Measurements from ENCODE around the gene UNC79.
"Not testable (repeated sequence)": the region's sequence is repeated elsewhere in the genome, so short reads cannot be mapped to it uniquely, and the experiment has no call there.

Gene UNC79

DNA sequence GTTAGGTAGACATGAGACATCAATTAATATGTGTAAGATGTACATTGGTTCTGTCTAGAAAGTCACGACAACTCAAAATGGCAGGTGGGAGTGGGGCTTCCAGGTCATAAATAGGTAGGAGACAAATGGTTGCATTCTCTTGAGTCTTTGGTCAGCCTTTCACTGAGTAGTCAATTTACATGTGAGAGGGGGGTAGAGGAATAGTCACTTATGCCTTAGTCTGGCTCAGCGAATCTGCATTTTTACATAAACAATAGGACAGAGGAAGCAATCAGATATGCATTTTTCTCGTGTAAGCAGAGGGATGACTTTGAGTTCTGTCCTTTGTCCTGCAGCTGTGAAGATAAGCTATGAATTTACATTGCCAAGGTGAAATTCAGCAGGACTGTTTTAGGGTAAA lies 27.8 kb upstream of the UNC79 start:
- no peak for ATAC-seq
- TF ChIP-seq ARNTL (CRISPR knock-in tag; IDR thresholded peaks at IDR 0.05; ENCODE audit: borderline replicate concordance, low read depth) (no peak), PPARA (CRISPR knock-in tag; IDR thresholded peaks at IDR 0.05; ENCODE audit: borderline replicate concordance) (no peak)
- TF ChIP-seq, protein P1, sequence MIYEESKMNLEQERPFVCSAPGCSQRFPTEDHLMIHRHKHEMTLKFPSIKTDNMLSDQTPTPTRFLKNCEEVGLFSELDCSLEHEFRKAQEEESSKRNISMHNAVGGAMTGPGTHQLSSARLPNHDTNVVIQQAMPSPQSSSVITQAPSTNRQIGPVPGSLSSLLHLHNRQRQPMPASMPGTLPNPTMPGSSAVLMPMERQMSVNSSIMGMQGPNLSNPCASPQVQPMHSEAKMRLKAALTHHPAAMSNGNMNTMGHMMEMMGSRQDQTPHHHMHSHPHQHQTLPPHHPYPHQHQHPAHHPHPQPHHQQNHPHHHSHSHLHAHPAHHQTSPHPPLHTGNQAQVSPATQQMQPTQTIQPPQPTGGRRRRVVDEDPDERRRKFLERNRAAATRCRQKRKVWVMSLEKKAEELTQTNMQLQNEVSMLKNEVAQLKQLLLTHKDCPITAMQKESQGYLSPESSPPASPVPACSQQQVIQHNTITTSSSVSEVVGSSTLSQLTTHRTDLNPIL (CRISPR knock-in tag; IDR thresholded peaks at IDR 0.05; ENCODE audit: low read depth), result no peak

GRCh38 chr14:93410021-93410420 lies 20.7 kb upstream of the UNC79 start:
- TF ChIP-seq ZNF565 (CRISPR knock-in tag; conservative IDR thresholded peaks at IDR 0.05; ENCODE audit: low read depth) (no peak), ESRRG (CRISPR knock-in tag; IDR thresholded peaks at IDR 0.05) (no peak)
- ATAC-seq, result no peak

GRCh38 chr14:93410893-93411292 lies 19.8 kb upstream of the UNC79 start:
- no peak for ATAC-seq
- TF ChIP-seq ESRRG (CRISPR knock-in tag; IDR thresholded peaks at IDR 0.05), result no peak
- no peak for TF ChIP-seq CSRNP3 (CRISPR knock-in tag; IDR thresholded peaks at IDR 0.05)
- TF ChIP-seq ZC3H10 (CRISPR knock-in tag; IDR thresholded peaks at IDR 0.05), result no peak

DNA sequence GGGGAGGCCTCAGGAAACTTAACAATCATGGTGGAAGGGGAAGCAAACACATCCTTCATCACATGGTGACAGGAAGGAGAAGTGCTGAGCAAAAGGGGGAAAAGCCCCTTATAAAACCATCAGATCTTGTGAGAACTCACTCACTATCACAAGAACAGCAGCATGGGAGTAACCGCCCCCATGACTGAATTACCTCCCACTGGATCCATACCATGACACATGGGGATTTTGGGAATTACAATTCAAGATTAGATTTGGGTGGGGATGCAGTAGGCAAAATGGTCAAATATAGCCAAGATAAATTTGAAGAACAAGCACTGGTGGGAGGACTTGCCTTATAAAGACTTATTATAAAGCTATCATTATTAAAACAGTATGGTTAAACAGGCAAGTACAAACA lies 5.6 kb upstream of the UNC79 start:
- not testable (repeated sequence) for ATAC-seq

DNA sequence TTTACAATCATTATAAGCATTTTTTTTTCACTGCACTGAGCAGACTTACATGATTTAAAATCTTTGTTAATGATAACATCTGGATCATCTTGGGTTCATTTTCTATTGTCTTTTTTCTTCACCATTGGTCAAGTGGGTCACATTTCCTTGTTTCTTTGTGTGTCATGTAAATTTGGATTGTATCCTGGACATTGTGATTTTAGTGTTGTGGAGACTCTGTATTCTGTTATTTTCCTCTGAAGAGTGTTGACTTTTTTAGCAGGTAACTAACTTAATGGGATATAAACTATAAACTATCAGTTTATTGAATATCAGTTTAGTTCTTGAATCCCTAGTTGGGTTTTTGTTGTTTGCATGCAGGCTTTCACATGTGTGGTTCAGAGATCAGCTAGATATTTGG lies 4.0 kb upstream of the UNC79 start:
- no peak for ATAC-seq
- TF ChIP-seq ZFP3 (CRISPR knock-in tag; IDR thresholded peaks at IDR 0.05) (no peak), POU6F1 (CRISPR knock-in tag; IDR thresholded peaks at IDR 0.05; ENCODE audit: borderline replicate concordance, low read depth) (no peak), GLIS3 (CRISPR knock-in tag; IDR thresholded peaks at IDR 0.05) (no peak), ARNTL (CRISPR knock-in tag; IDR thresholded peaks at IDR 0.05; ENCODE audit: borderline replicate concordance, low read depth) (no peak), ZFP30 (CRISPR knock-in tag; IDR thresholded peaks at IDR 0.05) (no peak), ZNF565 (CRISPR knock-in tag; conservative IDR thresholded peaks at IDR 0.05; ENCODE audit: low read depth) (no peak), CSDC2 (CRISPR knock-in tag; IDR thresholded peaks at IDR 0.05) (no peak), ZNF70 (CRISPR knock-in tag; IDR thresholded peaks at IDR 0.05) (no peak), TOX (CRISPR knock-in tag; IDR thresholded peaks at IDR 0.05; ENCODE audit: borderline replicate concordance) (no peak), ZNF8 (CRISPR knock-in tag; IDR thresholded peaks at IDR 0.05) (no peak), ISL1 (CRISPR knock-in tag; IDR thresholded peaks at IDR 0.05) (no peak)
- TF ChIP-seq, protein P1 (CRISPR knock-in tag; IDR thresholded peaks at IDR 0.05; ENCODE audit: low read depth), result no peak

DNA sequence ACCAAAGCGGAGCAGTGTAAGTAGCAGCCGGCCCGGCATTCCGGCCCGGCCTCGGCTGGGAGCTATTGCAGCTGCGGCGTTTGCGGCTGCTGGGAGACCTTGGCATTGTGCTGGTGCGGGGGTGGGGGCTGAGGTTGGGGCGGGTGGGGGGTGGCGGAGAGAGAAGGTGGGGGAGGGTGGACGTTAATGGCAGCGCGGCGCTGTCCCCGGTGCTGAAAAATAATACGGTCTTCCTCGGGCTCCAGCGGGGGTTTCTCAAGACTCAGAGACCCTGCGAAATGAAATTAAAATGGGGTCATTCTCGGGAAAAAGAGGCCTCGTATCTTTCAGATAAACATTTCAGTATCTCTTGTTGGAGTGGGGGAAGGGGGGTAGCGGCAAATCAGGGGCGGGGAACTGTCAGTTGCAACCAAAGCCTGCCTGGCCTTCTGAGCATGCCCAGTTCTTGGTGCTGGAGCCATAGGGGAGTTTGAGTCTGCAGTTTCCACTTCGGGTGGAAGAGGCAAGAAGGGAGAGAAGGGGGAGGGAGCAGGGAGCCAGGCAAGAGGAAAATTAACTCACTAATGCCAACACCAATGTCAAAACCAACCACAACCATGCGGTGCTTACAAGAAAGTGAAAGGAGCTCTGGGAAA lies 414 bp downstream of the UNC79 start:
- peak; percentile 43; the same call in 1 of the 3 replicates for ATAC-seq
- TF ChIP-seq SNAI2 (CRISPR knock-in tag; IDR thresholded peaks at IDR 0.05) (no peak), ZFP30 (CRISPR knock-in tag; IDR thresholded peaks at IDR 0.05) (no peak), PATZ1 (CRISPR knock-in tag; IDR thresholded peaks at IDR 0.05; ENCODE audit: borderline replicate concordance) (no peak), ARNTL (CRISPR knock-in tag; IDR thresholded peaks at IDR 0.05; ENCODE audit: borderline replicate concordance, low read depth) (no peak), BACH2 (CRISPR knock-in tag; IDR thresholded peaks at IDR 0.05; ENCODE audit: borderline replicate concordance) (no peak), OSR1 (CRISPR knock-in tag; IDR thresholded peaks at IDR 0.05) (no peak), TOX (CRISPR knock-in tag; IDR thresholded peaks at IDR 0.05; ENCODE audit: borderline replicate concordance) (no peak), POU6F1 (CRISPR knock-in tag; IDR thresholded peaks at IDR 0.05; ENCODE audit: borderline replicate concordance, low read depth) (no peak), ZFP3 (CRISPR knock-in tag; IDR thresholded peaks at IDR 0.05) (no peak), ESRRG (CRISPR knock-in tag; IDR thresholded peaks at IDR 0.05) (no peak), ZNF565 (CRISPR knock-in tag; conservative IDR thresholded peaks at IDR 0.05; ENCODE audit: low read depth) (no peak), ISL1 (CRISPR knock-in tag; IDR thresholded peaks at IDR 0.05) (no peak), PPARA (CRISPR knock-in tag; IDR thresholded peaks at IDR 0.05; ENCODE audit: borderline replicate concordance) (no peak), CSRNP3 (CRISPR knock-in tag; IDR thresholded peaks at IDR 0.05) (no peak), ZC3H10 (CRISPR knock-in tag; IDR thresholded peaks at IDR 0.05) (no peak), ZNF8 (CRISPR knock-in tag; IDR thresholded peaks at IDR 0.05) (no peak)
